H1 (cell line): ENCODE results near the gene HLA-DOB. TPM values are rescaled to one million over a fixed set of nuclear protein-coding genes. Genes with fewer than 3 reads are reported as not detected.

ENCODE experiments used
- CTCF ChIA-PET: fragments of 300-600 bp; sonication (Branson Sonifier 250); formaldehyde crosslinking; loops from one replicate; lab custom pipeline; 2021; ENCODE audit not compliant: partially characterized antibody; lab: Charles Lee
- POLR2A ChIA-PET: fragments of 300-600 bp; sonication (Branson Sonifier 250); formaldehyde crosslinking; loops from one replicate; lab custom pipeline; 2021; ENCODE audit warnings: inconsistent platforms; ENCODE audit not compliant: partially characterized antibody; lab: Charles Lee
- DNase-seq, 2 experiments: peaks; one replicate each; pipeline versions ENCODE4 v3.0.0 to v3.0.0-alpha.2; 2010 to 2022; ENCODE audit warnings: low spot score in 2 of 2, low read depth in 1 of 2, mixed read lengths in 1 of 2
- FAIRE-seq: peaks from 2 replicates; lab custom pipeline; 2011; peaks lifted over from hg19 to GRCh38; lab: Jason Lieb, UNC
- H2AFZ ChIP-seq: 2 replicates; pipeline ENCODE4 v1.8.1; 2012; ENCODE audit warnings: low read length, inconsistent platforms
- H2AK5ac ChIP-seq: 2 replicates; pipeline ENCODE4 v1.6.1; 2013; ENCODE audit warnings: low read depth, low read length
- H2BK120ac ChIP-seq: replicated peaks from 2 replicates; pipeline ENCODE3; 2013; ENCODE audit warnings: low read depth, low read length, inconsistent platforms
- H2BK12ac ChIP-seq: 2 replicates; pipeline ENCODE4 v1.6.1; 2013; ENCODE audit warnings: low read depth, low read length
- H2BK15ac ChIP-seq: 2 replicates; pipeline ENCODE4 v1.6.1; 2013; ENCODE audit warnings: low read length
- H2BK20ac ChIP-seq: 2 replicates; pipeline ENCODE4 v1.6.1; 2013; ENCODE audit warnings: low read length
- H2BK5ac ChIP-seq: 2 replicates; pipeline ENCODE4 v1.6.1; 2013; ENCODE audit warnings: low read depth, low read length
- H3K14ac ChIP-seq: 2 replicates; pipeline ENCODE4 v1.6.1; 2013; ENCODE audit warnings: inconsistent platforms; ENCODE audit not compliant: insufficient read length
- H3K18ac ChIP-seq: 2 replicates; pipeline ENCODE4 v1.6.1; 2013; ENCODE audit warnings: low read length; ENCODE audit errors: extremely low read depth
- H3K23ac ChIP-seq: 2 replicates; pipeline ENCODE4 v1.6.1; 2013; ENCODE audit warnings: inconsistent platforms; ENCODE audit not compliant: insufficient read length
- H3K23me2 ChIP-seq: 2 replicates; pipeline ENCODE4 v1.6.1; 2013; ENCODE audit warnings: low read depth, low read length
- H3K27ac ChIP-seq: 2 replicates; pipeline ENCODE4 v1.6.1; 2011; ENCODE audit warnings: low read depth, low read length, inconsistent platforms
- H3K27me3 ChIP-seq, 4 experiments: replicated peaks in 1 of 4; 1 replicate in 1 of 4; 2 replicates in 3 of 4; pipeline versions ENCODE4 v1.6.1 to v1.8.1; 2011 to 2013; ENCODE audit warnings: low read length in 3 of 4, mild to moderate bottlenecking in 3 of 4, inconsistent platforms in 2 of 4, mixed read lengths in 2 of 4, moderate library complexity in 1 of 4; ENCODE audit not compliant: control insufficient read depth in 3 of 4, insufficient read depth in 3 of 4; ENCODE audit errors: extremely low read depth in 1 of 4
- H3K36me3 ChIP-seq, 4 experiments: 2 replicates each; pipeline versions ENCODE4 v1.6.1 to v1.8.1; 2011 to 2013; ENCODE audit warnings: mild to moderate bottlenecking in 4 of 4, low read length in 3 of 4, moderate library complexity in 2 of 4, control low read depth in 1 of 4, inconsistent platforms in 1 of 4; ENCODE audit not compliant: insufficient read depth in 4 of 4, control insufficient read depth in 2 of 4
- H3K4ac ChIP-seq: replicated peaks from 2 replicates; pipeline ENCODE3; 2013; ENCODE audit warnings: low read length, low read depth, mixed read lengths, inconsistent platforms; ENCODE audit not compliant: insufficient read length
- H3K4me1 ChIP-seq, 4 experiments: replicated peaks in 1 of 4; 1 replicate in 1 of 4; 2 replicates in 3 of 4; pipeline versions ENCODE4 v1.6.1 to v1.8.1; 2011 to 2013; ENCODE audit warnings: low read length in 3 of 4, inconsistent platforms in 2 of 4, mixed read lengths in 1 of 4; ENCODE audit not compliant: insufficient read depth in 4 of 4, control insufficient read depth in 3 of 4
- H3K4me2 ChIP-seq, 2 experiments: 2 replicates each; pipeline versions ENCODE4 v1.6.1 to v1.8.1; 2011 to 2013; ENCODE audit warnings: low read depth in 2 of 2, low read length in 2 of 2, control low read depth in 1 of 2, inconsistent platforms in 1 of 2, mild to moderate bottlenecking in 1 of 2; ENCODE audit not compliant: insufficient read depth in 1 of 2
- H3K4me3 ChIP-seq, 4 experiments: fragments of 200-600, 300-600 bp in 1 of 4; sonication (generic), shearing (Covaris generic), sonication (Bioruptor Twin) in 1 of 4; 2 replicates each; pipeline versions ENCODE4 v1.5.1 to v1.8.1; 2011 to 2016; ENCODE audit warnings: low read length in 4 of 4, low read depth in 3 of 4, control low read depth in 2 of 4, inconsistent platforms in 2 of 4, mild to moderate bottlenecking in 2 of 4, mixed read lengths in 1 of 4, moderate library complexity in 1 of 4; ENCODE audit not compliant: insufficient read depth in 2 of 4; ENCODE audit errors: extremely low read depth in 1 of 4
- H3K56ac ChIP-seq: replicated peaks from 2 replicates; pipeline ENCODE3; 2013; ENCODE audit warnings: low read depth, mild to moderate bottlenecking, mixed read lengths, low read length, inconsistent platforms; ENCODE audit not compliant: insufficient read length
- H3K79me1 ChIP-seq: 2 replicates; pipeline ENCODE4 v1.6.1; 2013; ENCODE audit warnings: low read depth, low read length, control low read depth
- H3K79me2 ChIP-seq, 2 experiments: 2 replicates each; pipeline versions ENCODE4 v1.6.1 to v1.8.1; 2012 to 2013; ENCODE audit warnings: low read length in 2 of 2, mild to moderate bottlenecking in 2 of 2, inconsistent platforms in 1 of 2; ENCODE audit not compliant: insufficient read depth in 2 of 2, control insufficient read depth in 1 of 2
- H3K9ac ChIP-seq, 4 experiments: replicated peaks in 1 of 4; 1 replicate in 1 of 4; 2 replicates in 3 of 4; pipeline versions ENCODE4 v1.6.1 to v1.8.1; 2011 to 2013; ENCODE audit warnings: low read depth in 3 of 4, low read length in 3 of 4, control low read depth in 2 of 4, mild to moderate bottlenecking in 2 of 4, moderate library complexity in 2 of 4, inconsistent platforms in 1 of 4; ENCODE audit errors: extremely low read depth in 1 of 4
- H3K9me3 ChIP-seq, 2 experiments: 2 replicates each; pipeline versions ENCODE4 v1.6.1 to v1.8.1; 2012 to 2013; ENCODE audit warnings: mild to moderate bottlenecking in 2 of 2, moderate library complexity in 2 of 2, control low read depth in 1 of 2, inconsistent platforms in 1 of 2, low read depth in 1 of 2, low read length in 1 of 2, mixed read lengths in 1 of 2; ENCODE audit not compliant: insufficient read depth in 2 of 2
- H4K20me1 ChIP-seq, 2 experiments: replicated peaks in 1 of 2; 2 replicates each; pipeline versions ENCODE3 to v1.8.1; 2011 to 2013; ENCODE audit warnings: inconsistent platforms in 2 of 2, low read length in 2 of 2, mild to moderate bottlenecking in 1 of 2; ENCODE audit not compliant: insufficient read depth in 2 of 2, control insufficient read depth in 1 of 2
- H4K5ac ChIP-seq: 2 replicates; pipeline ENCODE4 v1.6.1; 2013; ENCODE audit warnings: low read length, low read depth, mixed read lengths, inconsistent platforms; ENCODE audit not compliant: insufficient read length
- H4K8ac ChIP-seq: 2 replicates; pipeline ENCODE4 v1.8.0; 2013; ENCODE audit warnings: mild to moderate bottlenecking, moderate library complexity, low read length, inconsistent platforms; ENCODE audit not compliant: insufficient read depth; ENCODE audit errors: extremely low read depth
- H4K91ac ChIP-seq: replicated peaks from 2 replicates; pipeline ENCODE3; 2013; ENCODE audit warnings: low read length, mixed read lengths, inconsistent platforms; ENCODE audit not compliant: insufficient read length
- ATF2 ChIP-seq: IDR thresholded peaks from 2 replicates; pipeline ENCODE4 v1.6.1; 2012; ENCODE audit warnings: low read length, inconsistent platforms
- BCL11A ChIP-seq, 2 experiments: IDR thresholded peaks; one replicate each; pipeline ENCODE4 v1.6.1; 2011; ENCODE audit warnings: low read depth in 2 of 2, low read length in 2 of 2, mild to moderate bottlenecking in 2 of 2
- CBX5 ChIP-seq: fragments of 300-800, 300-1000 bp; sonication (generic); IDR thresholded peaks from 2 replicates; pipeline ENCODE4 v1.7.1; 2016; ENCODE audit warnings: antibody characterized with exemption, low read length, low read depth
- CBX8 ChIP-seq: fragments of 300-800, 300-1000 bp; sonication (generic); IDR thresholded peaks from 2 replicates; pipeline ENCODE4 v1.7.1; 2016; ENCODE audit warnings: low read depth, low read length, borderline replicate concordance
- GABPA ChIP-seq: IDR thresholded peaks from 2 replicates; pipeline ENCODE4 v1.6.1; 2011; ENCODE audit warnings: mild to moderate bottlenecking, low read length, moderate library complexity, borderline replicate concordance; ENCODE audit not compliant: insufficient read depth
- KDM1A ChIP-seq: fragments of 200-600, 300-600 bp; sonication (generic); IDR thresholded peaks from 2 replicates; pipeline ENCODE4 v1.7.1; 2016; ENCODE audit warnings: mild to moderate bottlenecking, low read length, borderline replicate concordance
- KDM4A ChIP-seq: IDR thresholded peaks from one replicate; pipeline ENCODE4 v1.7.1; 2012; ENCODE audit warnings: low read depth, mild to moderate bottlenecking, moderate library complexity, low read length, inconsistent platforms; ENCODE audit not compliant: severe bottlenecking
- MAFK ChIP-seq: IDR thresholded peaks from 2 replicates; pipeline ENCODE4 v1.6.1; 2012; ENCODE audit warnings: low read depth, mild to moderate bottlenecking, improper control_type of control experiment, low read length
- NANOG ChIP-seq: IDR thresholded peaks from 2 replicates; pipeline ENCODE4 v1.6.1; 2011; ENCODE audit warnings: low read length, low read depth, mild to moderate bottlenecking, inconsistent platforms; ENCODE audit not compliant: insufficient read depth, poor library complexity, severe bottlenecking
- POU5F1 ChIP-seq: IDR thresholded peaks from 2 replicates; pipeline ENCODE4 v1.6.1; 2011; ENCODE audit warnings: low read depth, mild to moderate bottlenecking, low read length, moderate library complexity
- SIN3A ChIP-seq, 2 experiments: IDR thresholded peaks in 1 of 2; conservative IDR thresholded peaks in 1 of 2; 2 replicates each; pipeline ENCODE4 v1.6.1; 2011 to 2012; ENCODE audit warnings: low read length in 2 of 2, improper control_type of control experiment in 1 of 2, low read depth in 1 of 2, mild to moderate bottlenecking in 1 of 2
- TEAD4 ChIP-seq: IDR thresholded peaks from 2 replicates; pipeline ENCODE4 v1.6.1; 2012; ENCODE audit warnings: low read depth, low read length, inconsistent platforms, mixed read lengths
- WGBS, 2 experiments: shearing (Covaris generic) in 1 of 2; methylation state at CpG; one replicate each; pipeline versions ENCODE4 v1.1.6 to v1.1.7; 2013 to 2015; ENCODE audit warnings: low lambda C conversion rate in 2 of 2, mixed read lengths in 2 of 2, inconsistent platforms in 1 of 2, low coverage in 1 of 2, missing lambda C conversion rate in 1 of 2; ENCODE audit not compliant: insufficient replicate concordance in 2 of 2, insufficient coverage in 1 of 2, insufficient read length in 1 of 2; ENCODE audit errors: extremely low coverage in 1 of 2, missing lambda C conversion rate in 1 of 2; 5-methylcytosine and 5-hydroxymethylcytosine counted together
- polyA plus RNA-seq, 7 experiments: library from polyadenylated mRNA; depleted of rRNA in 3 of 7; stranded (reverse) in 5 of 7; unstranded in 2 of 7; fragments of >200 nt in 5 of 7; fragments of 200-250 nt in 2 of 7; gene quantifications; 1 replicate in 5 of 7; 2 replicates in 1 of 7; 4 replicates in 1 of 7; pipeline versions ENCODE4 v1.2.1 to v1.2.3, GENCODE V29; 2011 to 2013; ENCODE audit warnings: missing spikeins in 2 of 7, mixed read lengths in 2 of 7
- total RNA-seq: library from RNA; stranded (reverse); fragmentation: NEBNext Ultra II Directional; extraction: Animal tissue kit (Norgen Biotek cat#: 25700); gene quantifications from 2 replicates; pipeline ENCODE4 v1.2.1, GENCODE V29; 2021

The HLA-DOB gene
- total and polyA plus RNA-seq, 2 of the 8 experiments (the other 6 are each of a cell fraction or from before 2014, with no cell fraction given), result 0.35 TPM; not detected in 1

- no peak overlapping the region for H3K14ac ChIP-seq
- H3K36me3 ChIP-seq, result peaks cover 0 to 2% (median 0%) of the 10 kb centered on the region in 4 experiments; a peak in 4 of 8 replicates
- H2AK5ac ChIP-seq, result no peak overlapping the region
- H3K27me3 ChIP-seq, result no peaks in the 10 kb centered on the region
- POLR2A ChIA-PET, result interaction anchor here (1.4 to 3.4 kb wide), 2 partner anchors 11 to 141 kb away, joined by 3 to 8 read pairs; no protein-coding TSS in a partner anchor
- H2BK120ac ChIP-seq, result no peak overlapping the region
- H2AFZ ChIP-seq, result no peak overlapping the region
- H3K4me1 ChIP-seq, result peaks cover 0 to 4% (median 0%) of the 10 kb centered on the region in 4 experiments; a peak in 1 of 7 replicates
- no peak overlapping the region for H4K5ac ChIP-seq
- no peaks in the 10 kb centered on the region for H3K79me1 ChIP-seq
- H3K9ac ChIP-seq, result no peak overlapping the region
- H2BK20ac ChIP-seq, result no peak overlapping the region
- WGBS, 2 experiments, result 67% methylated on average over 5 of the region's 5 CpGs; no CpG with 5 or more reads in 1 of the 2 experiments
- CTCF ChIA-PET, result interaction anchor here (0.5 to 0.8 kb wide), 3 partner anchors 17 to 295 kb away, joined by 3 read pairs; no protein-coding TSS in a partner anchor
- no peak overlapping the region for H3K4ac ChIP-seq
- H3K79me2 ChIP-seq, result no peaks in the 10 kb centered on the region
- H3K56ac ChIP-seq, result no peak overlapping the region
- H3K23me2 ChIP-seq, result no peaks in the 10 kb centered on the region; the same call in 1 of the 2 replicates
- no peaks in the 10 kb centered on the region for H3K9me3 ChIP-seq
- no peak overlapping the region for H3K4me3 ChIP-seq
- no peak overlapping the region for H3K4me2 ChIP-seq
- no peak overlapping the region for H4K91ac ChIP-seq
- H3K27ac ChIP-seq, result no peak overlapping the region
- no peak overlapping the region for H2BK5ac ChIP-seq
- H2BK15ac ChIP-seq, result no peak overlapping the region
- no peak overlapping the region for H2BK12ac ChIP-seq
- no peak for FAIRE-seq
- H3K23ac ChIP-seq, result no peak overlapping the region
- no peaks in the 10 kb centered on the region for H4K20me1 ChIP-seq
- no peak overlapping the region for H3K18ac ChIP-seq
- H4K8ac ChIP-seq, result no peak overlapping the region
- no peak for DNase-seq
- no peak for TF ChIP-seq MAFK
- no peak for TF ChIP-seq CBX8
- no peak for TF ChIP-seq KDM1A
- no peak for TF ChIP-seq SIN3A (conservative IDR thresholded peaks at IDR 0.05 in 1 of 2, IDR thresholded peaks at IDR 0.05 in 1 of 2; ENCODE audit: low read depth in 1 of 2, low read length in 2 of 2)
- TF ChIP-seq CBX5, result no peak
- no peak for TF ChIP-seq ATF2
- TF ChIP-seq KDM4A, result no peak
- no peak for TF ChIP-seq GABPA
- no peak for TF ChIP-seq BCL11A (IDR thresholded peaks at IDR 0.05; ENCODE audit: low read depth in 2 of 2, low read length in 2 of 2)
- TF ChIP-seq POU5F1, result no peak
- TF ChIP-seq TEAD4, result no peak
- no peak for TF ChIP-seq NANOG
Observed at GRCh38 chr6:32830936-32831335, 14.1 kb upstream of the HLA-DOB start.
